ENCODE data around the gene PLD4. TPM values are rescaled to one million over a fixed set of nuclear protein-coding genes. Genes with fewer than 3 reads are reported as not detected.

PLD4 gene
- total and polyA plus RNA-seq, 3 donors from 2014 or later: 1.1 to 1.7 (median 1.2) TPM

GRCh38 chr14:104978746-104979691 is 54.3 kb downstream of the PLD4 start:
- intact Hi-C loops (cut with DNase I; ENCODE audit: low total_unique reads): loop anchor here (10.0 kb wide), 1 partner anchor 46 kb away; the partner anchor contains the start of gene CDCA4
- Histone ChIP-seq H3K9me3 (no peaks in the 10 kb centered on the region), H3K36me3 (ENCODE audit: low read depth, missing control alignments) (no peaks in the 10 kb centered on the region), H3K4me3 (peak overlapping the region; percentile 36 to 50), H3K27ac (no peak overlapping the region), H3K27me3 (no peaks in the 10 kb centered on the region), H3K4me1 (peaks cover 8% of the 10 kb centered on the region)
- no peak for TF ChIP-seq POLR2A (IDR thresholded peaks at IDR 0.05)
- TF ChIP-seq CTCF (IDR thresholded peaks at IDR 0.05): no peak
- DNase-seq: no peak
- WGBS, 2 donors: 57 to 67% methylated on average over 17 to 32 of the region's 32 CpGs

GRCh38 chr14:104979758-104980610 is 55.3 kb downstream of the PLD4 start:
- Histone ChIP-seq H3K4me3 (no peak overlapping the region), H3K27ac (no peak overlapping the region), H3K9me3 (no peaks in the 10 kb centered on the region), H3K4me1 (peaks cover 5% of the 10 kb centered on the region), H3K36me3 (ENCODE audit: low read depth, missing control alignments) (no peaks in the 10 kb centered on the region), H3K27me3 (no peaks in the 10 kb centered on the region)
- 62 to 66% methylated on average over 17 to 19 of the region's 19 CpGs for WGBS, 2 donors
- TF ChIP-seq POLR2A (IDR thresholded peaks at IDR 0.05): no peak
- TF ChIP-seq CTCF (IDR thresholded peaks at IDR 0.05): no peak
- intact Hi-C loops (cut with DNase I; ENCODE audit: low total_unique reads): loop anchor here (10.0 kb wide), 1 partner anchor 45 kb away; the partner anchor contains the start of gene CDCA4
- DNase-seq: peak; percentile 62

- no peak for DNase-seq
- no peak overlapping the region for H3K27ac ChIP-seq
- no peaks in the 10 kb centered on the region for H3K36me3 ChIP-seq (ENCODE audit: low read depth, missing control alignments)
- intact Hi-C loops (cut with DNase I; ENCODE audit: low total_unique reads): no loop called here
- no peaks in the 10 kb centered on the region for H3K27me3 ChIP-seq
- TF ChIP-seq CTCF (IDR thresholded peaks at IDR 0.05): no peak
- TF ChIP-seq POLR2A (IDR thresholded peaks at IDR 0.05): no peak
- no peak overlapping the region for H3K4me3 ChIP-seq
- 88 to 100% methylated on average over 3 to 21 of the region's 22 CpGs for WGBS, 2 donors
- peaks cover 5% of the 10 kb centered on the region for H3K4me1 ChIP-seq
- no peaks in the 10 kb centered on the region for H3K9me3 ChIP-seq
These were observed 56.2 kb downstream of the PLD4 start for GRCh38 chr14:104980611-104981531.
